Retina (tissue), 1 donor: ENCODE measurements around the gene MRPS9.

Source experiments
- DNase-seq: peaks from one replicate; pipeline ENCODE4 v3.0.0-alpha.2; 2016

MRPS9 gene

DNA sequence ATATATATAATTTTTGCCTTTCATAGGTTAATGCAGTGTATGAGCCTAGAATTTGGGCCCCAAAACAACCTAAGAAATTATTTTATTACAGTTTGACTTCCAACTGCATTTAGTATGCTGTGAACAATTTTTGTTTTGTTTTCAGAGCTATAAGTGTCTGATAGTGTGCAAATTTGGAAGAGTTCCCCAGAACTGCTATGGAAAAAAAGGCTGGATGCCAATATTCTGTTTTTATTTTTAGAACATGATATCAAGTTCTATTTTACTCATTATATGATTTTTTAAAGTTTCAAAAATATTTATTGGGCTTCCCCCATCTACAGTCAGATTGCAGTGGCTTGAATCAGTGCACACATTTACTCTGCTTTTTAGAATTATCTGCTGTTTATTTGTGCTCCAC is 42.6 kb downstream of the MRPS9 start:
- no peak for DNase-seq

- peak; percentile 76 for DNase-seq
These were observed 43.2 kb downstream of the MRPS9 start for GRCh38 chr2:105081006-105081601.

DNA sequence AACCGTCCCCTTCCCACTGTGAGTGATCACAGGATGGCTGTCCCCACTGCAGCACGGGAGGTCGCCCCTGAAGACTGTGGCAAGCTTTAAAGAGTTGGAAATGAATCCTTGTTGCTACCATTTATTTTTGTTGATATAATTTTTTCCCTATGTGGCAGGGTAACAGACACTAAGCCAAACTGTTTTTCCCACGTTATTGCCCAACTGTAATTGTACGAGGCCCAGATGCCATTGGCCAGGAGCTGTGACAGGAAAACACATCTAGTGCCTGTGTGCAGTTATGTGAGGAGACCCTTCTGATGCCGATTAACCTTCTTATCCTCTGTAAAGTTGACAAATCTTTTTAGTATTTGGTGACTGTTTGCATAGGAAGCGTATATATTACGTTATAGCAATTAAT is 44.2 kb downstream of the MRPS9 start:
- peak; percentile 39 for DNase-seq

DNA sequence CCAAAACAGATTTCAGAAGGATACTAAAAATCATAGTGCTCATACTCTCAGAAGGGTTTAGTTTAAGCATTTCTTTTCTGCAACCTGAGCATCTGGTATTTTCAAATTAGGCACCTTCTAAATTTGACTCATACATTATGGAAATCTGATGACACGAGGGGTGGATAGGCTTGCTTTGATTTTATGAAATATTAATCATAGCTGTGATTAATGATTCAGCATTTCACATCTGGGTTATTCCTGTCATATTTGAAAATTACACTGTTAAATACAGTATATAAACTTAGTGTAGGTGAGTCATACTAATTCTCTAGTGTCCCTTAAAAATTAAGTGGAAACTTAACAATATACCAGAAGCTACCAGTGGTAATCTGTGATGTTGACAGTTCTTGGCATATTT is 47.7 kb downstream of the MRPS9 start:
- no peak for DNase-seq

DNA sequence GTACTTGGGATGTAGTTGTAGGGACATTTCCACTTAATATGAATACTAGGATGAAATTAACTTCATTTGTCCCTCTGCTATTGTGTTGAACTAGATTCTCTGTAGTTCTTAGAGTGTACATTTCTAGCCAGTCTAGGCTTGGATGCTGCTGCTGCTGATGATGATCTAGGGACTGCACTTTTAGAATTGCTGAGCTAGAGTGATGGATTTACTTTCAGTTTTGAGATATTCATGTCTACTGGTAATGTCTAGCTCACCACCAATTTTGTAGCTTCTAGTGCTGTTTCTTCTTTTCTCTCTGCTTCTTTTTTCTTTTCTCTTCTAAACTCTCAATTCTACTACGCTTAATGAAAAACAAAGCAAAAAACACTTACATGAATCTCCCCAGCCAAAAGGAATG is 49.4 kb downstream of the MRPS9 start:
- no peak for DNase-seq

DNA sequence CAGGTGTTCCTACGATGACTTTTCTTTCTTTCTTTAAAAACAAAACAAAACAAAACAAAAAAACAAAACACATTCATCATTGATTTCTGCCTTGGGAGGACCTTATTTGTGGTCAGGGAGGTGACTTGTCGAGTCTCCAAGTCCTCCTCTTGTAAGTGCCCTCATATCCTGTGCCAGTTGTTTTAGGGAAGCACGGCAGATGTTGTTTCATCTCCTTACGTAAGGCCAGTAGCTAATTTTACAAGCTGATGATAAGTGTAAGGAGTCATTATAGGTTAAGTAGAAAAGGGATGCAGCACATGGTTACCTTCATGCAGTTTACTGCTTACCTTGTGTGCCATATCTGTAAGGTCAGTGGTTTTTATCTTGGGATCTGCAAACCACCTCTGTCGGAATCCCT is 52.2 kb downstream of the MRPS9 start:
- DNase-seq: no peak

DNA sequence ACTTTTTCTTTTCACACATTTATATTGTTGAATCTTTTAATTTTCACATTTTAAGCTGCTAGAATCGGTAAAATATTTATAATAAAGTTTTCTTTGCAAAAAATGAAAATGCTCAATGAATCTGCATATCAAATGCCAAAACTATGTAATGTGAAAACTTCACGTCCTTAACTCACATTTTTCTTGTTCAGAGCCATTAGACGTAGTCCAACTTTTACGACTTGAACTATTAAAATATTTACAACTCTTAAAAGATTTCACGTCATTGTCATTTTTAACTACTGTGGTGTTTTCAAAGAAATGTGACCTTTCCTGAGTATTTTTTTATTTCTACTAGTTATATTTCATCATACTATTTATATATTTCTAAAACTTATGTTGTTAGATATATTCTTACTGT is 54.9 kb downstream of the MRPS9 start:
- no peak for DNase-seq

- no peak for DNase-seq
These were observed 61.3 kb downstream of the MRPS9 start for GRCh38 chr2:105099153-105099552.

- DNase-seq: no peak
These were observed 62.4 kb downstream of the MRPS9 start for GRCh38 chr2:105100046-105100840.

GRCh38 chr2:105102001-105102400 is 64.1 kb downstream of the MRPS9 start:
- no peak for DNase-seq

DNA sequence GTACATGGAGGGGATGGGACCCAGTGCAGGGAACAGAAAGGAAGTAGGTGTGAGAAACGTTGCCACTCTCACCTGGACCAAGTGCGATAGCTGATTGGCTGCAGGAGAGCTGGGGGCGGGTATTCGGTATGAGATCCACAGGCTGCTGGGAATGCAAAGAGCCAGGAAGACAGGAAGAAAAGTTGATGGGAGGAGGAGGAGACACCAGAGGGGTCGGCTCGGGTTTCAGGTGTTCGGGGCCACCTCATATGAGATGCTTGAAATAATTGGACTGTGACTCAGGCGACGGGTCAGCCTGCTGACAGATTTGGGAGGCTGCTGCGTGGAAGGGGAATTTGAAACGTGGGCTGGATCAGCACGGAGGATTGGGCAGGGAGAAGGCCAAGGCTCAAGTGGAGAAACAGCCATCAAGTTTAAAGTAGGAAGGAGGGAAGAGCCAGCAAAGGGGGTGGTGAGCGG is 65.1 kb downstream of the MRPS9 start:
- DNase-seq: no peak

GRCh38 chr2:105103481-105103880 is 65.6 kb downstream of the MRPS9 start:
- DNase-seq: no peak

DNA sequence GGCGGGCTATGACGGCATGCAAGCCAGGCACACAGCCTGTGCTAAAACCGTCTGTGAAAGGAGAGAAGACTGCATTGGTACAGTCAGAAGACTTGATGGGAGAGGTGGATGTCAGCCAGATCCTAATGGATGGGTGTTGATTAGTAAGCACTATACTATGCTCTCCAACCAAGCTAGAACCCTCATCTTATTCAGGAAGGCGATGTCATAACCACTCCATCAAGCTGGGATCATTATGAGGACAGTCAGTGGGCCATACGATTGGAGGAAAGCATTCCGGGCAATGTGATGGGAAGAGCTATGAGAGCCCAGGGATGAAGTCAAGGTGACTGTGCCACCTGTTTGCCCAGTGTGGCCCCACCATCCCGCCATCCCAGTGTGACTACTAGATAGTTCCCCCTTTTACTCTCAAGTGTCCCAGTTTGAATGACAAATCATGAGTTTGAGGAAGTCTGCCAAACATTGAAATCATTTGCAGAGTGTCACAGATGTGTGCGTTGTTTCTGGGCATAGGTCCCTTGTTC is 66.4 kb downstream of the MRPS9 start:
- DNase-seq: no peak

DNA sequence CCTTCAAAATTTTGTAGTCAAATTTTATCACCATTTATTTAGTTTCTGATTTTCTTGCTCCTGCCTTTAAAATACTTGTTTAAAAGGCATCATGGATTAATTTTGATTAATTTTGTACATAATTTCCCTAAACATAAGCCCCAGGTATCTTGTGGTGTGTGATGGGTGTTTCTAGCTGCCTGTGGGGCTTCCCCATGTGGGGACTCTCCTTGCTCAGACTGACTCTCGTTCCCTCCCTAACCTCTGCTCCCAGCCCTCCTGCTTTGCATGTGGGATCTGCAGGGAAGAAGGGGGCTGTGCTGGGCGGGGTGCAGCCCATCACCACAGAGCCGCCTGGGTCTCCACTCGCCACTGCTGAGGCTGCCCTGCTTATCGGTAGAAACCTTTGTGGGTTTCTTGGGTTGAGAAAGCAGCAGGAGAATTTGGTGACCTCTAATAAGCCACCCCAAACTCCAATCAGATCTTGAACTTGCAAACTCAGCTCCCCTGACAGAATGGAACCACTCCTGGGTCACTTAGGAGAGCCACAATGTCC is 72.5 kb downstream of the MRPS9 start:
- no peak for DNase-seq

DNA sequence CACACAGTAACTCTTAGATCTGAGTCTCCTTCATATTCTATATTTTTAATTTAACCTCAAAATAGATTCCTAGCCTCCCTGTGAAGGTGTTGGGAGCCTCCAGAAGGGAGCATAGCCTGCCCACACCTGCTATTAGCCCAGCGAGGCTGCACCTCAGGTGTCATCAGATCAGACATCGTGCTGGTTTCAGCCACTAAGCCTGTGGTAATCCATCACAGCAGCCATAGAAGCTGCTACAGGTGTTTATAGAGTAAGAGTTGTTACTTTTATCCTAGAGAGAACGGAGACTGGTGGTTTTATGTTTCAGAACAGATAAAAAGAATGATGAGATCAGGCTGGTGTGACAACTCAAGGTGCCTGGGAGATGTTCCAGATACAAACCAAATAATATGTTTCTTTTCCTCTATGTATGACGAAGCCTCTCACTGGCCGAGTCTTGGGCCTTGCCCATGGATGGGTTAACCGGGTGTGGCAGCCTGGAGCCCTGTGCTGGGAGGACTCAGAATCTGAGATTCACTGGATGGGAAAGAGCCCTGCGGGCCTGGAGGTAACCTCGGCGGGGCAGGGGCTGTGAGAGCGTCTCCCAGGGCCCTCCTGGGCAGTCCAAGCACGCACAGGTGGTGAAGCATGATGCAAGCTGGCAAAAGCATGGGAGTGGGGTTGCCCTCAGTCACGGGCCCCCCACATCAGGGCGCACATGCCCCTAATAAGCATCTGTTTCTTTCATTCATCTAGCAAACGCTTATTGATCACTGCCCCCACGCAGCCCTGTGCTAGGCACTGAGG is 73.7 kb downstream of the MRPS9 start:
- no peak for DNase-seq

GRCh38 chr2:105112345-105112744 is 74.5 kb downstream of the MRPS9 start:
- no peak for DNase-seq

GRCh38 chr2:105113616-105114291 is 75.9 kb downstream of the MRPS9 start:
- no peak for DNase-seq

GRCh38 chr2:105114551-105114950 is 76.7 kb downstream of the MRPS9 start:
- peak; percentile 55 for DNase-seq

DNA sequence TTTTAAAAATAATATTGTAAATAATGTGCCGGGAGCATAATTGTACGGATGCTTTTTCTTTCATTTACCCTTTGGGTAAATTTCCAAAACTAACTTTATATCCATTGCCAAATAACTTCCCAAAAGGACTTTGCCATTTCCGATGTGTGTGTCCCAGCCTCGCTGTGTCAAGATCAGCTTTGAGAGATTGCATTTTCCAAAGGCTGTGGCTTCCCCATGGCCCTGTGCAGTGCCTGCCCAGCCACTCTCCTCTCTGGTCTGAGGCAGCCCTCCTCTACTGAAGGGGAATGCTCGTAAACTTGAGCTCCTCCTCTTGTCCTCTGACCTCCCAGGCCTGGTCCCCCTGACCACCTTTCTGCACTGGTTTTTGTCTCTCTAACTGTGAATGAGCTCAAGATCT is 78.5 kb downstream of the MRPS9 start:
- no peak for DNase-seq

DNA sequence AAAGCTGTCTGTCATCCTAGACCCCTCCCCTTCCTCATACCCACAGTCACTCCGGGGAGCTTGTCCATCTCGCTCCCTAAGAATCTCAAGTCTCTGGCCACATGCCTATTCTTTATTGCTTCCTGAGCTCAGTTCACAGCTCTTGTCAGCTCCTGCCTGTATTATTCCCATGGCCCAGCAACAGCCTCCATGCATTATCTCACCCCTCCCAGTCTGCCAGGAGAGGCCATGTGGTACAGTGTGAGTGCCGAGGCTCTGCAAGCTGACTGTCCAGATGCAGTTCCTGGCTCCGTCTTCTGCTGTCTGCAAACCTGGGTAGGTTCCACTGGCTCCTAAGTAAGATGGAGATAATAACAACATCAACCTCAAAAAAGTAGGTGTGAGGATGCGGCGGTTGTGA is 79.7 kb downstream of the MRPS9 start:
- no peak for DNase-seq

DNA sequence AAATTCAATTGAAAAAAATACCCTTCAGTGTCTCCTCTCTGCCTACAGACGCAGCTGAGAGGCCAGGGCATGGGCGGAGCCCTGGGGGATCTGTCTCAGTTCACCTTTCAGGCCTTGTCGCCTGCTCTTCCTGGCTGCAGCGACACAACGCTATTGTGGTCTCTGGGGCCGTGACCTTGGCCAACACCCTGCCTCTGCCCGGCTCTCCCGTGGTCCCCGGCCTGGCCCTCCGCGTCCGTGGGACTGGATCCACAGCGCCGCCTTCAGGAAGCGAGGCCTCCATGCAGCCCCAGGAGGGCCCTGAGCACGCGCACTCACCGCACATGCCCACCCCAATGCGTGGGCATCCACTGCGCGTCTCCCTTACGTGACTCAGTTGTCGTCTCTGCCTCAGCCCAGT is 81.1 kb downstream of the MRPS9 start:
- peak; percentile 47 for DNase-seq

DNA sequence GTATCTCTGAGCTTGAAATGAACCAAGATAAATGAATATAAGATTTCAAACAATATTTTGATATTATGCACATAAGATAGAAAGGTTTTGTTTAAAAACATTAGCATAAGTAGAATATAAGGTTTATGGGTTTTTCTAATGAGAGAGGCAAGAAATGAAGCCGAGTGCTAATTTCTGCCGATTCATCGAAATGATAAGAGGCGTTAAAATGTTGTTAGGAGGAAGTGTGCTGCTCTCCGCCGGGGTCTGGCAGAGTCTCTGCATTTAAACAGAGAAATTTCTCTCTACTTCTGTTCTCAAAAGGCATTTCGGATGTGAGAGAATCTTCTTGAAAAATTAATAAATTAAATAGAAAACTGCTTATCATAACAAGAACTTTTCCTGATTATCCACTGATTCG is 83.6 kb downstream of the MRPS9 start:
- DNase-seq: no peak

GRCh38 chr2:105125428-105125827 is 87.6 kb downstream of the MRPS9 start:
- DNase-seq: peak; percentile 36
